A549 (cell line): ENCODE results near the gene FLT3LG. TPM values are rescaled to one million over a fixed set of nuclear protein-coding genes. Genes with fewer than 3 reads are reported as not detected.

Experiments
- ATAC-seq, 2 experiments: fragments of 200-7000 bp in 1 of 2; fragments of >200 bp in 1 of 2; cut with Nextera tagmentation in 1 of 2; cut with Tn5 transposase in 1 of 2; 3 replicates each; pipeline versions ENCODE4 v1.8.0 to v1.9.1; 2018 to 2020; ENCODE audit warnings: mild to moderate bottlenecking in 1 of 2, moderate library complexity in 1 of 2
- CTCF ChIA-PET: fragments of 300-600 bp; sonication (Branson Sonifier 250); formaldehyde crosslinking; extraction: SDS; loops from one replicate; lab custom pipeline; 2021; ENCODE audit warnings: antibody characterized with exemption, inconsistent platforms; lab: Yijun Ruan, JAX
- POLR2A ChIA-PET: fragments of 350-600 bp; formaldehyde crosslinking; extraction: SDS; loops from one replicate; lab custom pipeline; 2021; ENCODE audit warnings: antibody characterized with exemption, inconsistent platforms; lab: Yijun Ruan, JAX
- DNase-seq, 2 experiments: peaks; one replicate each; pipeline versions ENCODE4 v3.0.0 to v3.0.0-alpha.2; 2011 to 2016; ENCODE audit warnings: low read depth in 1 of 2, low spot score in 1 of 2
- FAIRE-seq: peaks from 2 replicates; lab custom pipeline; 2011; peaks lifted over from hg19 to GRCh38; lab: Jason Lieb, UNC
- H3K27ac ChIP-seq, 2 experiments: fragments of >200 bp; sonication (Bioruptor Twin); formaldehyde crosslinking; 3 replicates each; pipeline ENCODE4 v1.5.1; 2016 to 2017
- H3K4me1 ChIP-seq: fragments of >200 bp; sonication (Bioruptor Twin); formaldehyde crosslinking; 3 replicates; pipeline ENCODE4 v1.6.1; 2016
- H3K4me2 ChIP-seq: fragments of >200 bp; sonication (Bioruptor Twin); formaldehyde crosslinking; 3 replicates; pipeline ENCODE4 v1.6.1; 2016
- H3K4me3 ChIP-seq: fragments of >200 bp; sonication (Bioruptor Twin); formaldehyde crosslinking; 3 replicates; pipeline ENCODE4 v1.5.1; 2016
- H3K9me3 ChIP-seq: fragments of >200 bp; sonication (Bioruptor Twin); formaldehyde crosslinking; 3 replicates; pipeline ENCODE4 v1.6.1; 2016
- BCL3 ChIP-seq: fragments of >200 bp; sonication (Bioruptor Twin); formaldehyde crosslinking; IDR thresholded peaks from 3 replicates; pipeline ENCODE4 v1.6.1; 2016
- E2F6 ChIP-seq: IDR thresholded peaks from 2 replicates; pipeline ENCODE4 v1.6.1; 2012; ENCODE audit warnings: low read depth, borderline replicate concordance
- ESRRA ChIP-seq: fragments of 150-350 bp; IDR thresholded peaks from 2 replicates; pipeline ENCODE4 v1.6.1; 2014; ENCODE audit warnings: mild to moderate bottlenecking, low read length, borderline replicate concordance
- FOSL2 ChIP-seq, 2 experiments: fragments of 450-650 bp in 1 of 2; fragments of >200 bp in 1 of 2; sonication (Bioruptor Twin) in 1 of 2; formaldehyde crosslinking; IDR thresholded peaks; 2 replicates each; pipeline versions ENCODE4 v1.5.0 to v1.6.1; 2016 to 2020; ENCODE audit warnings: mild to moderate bottlenecking in 1 of 2, moderate library complexity in 1 of 2
- HES2 ChIP-seq: fragments of >200 bp; sonication (Bioruptor Twin); formaldehyde crosslinking; IDR thresholded peaks from 2 replicates; pipeline ENCODE4 v1.6.1; 2016
- MAX ChIP-seq: IDR thresholded peaks from 2 replicates; pipeline ENCODE4 v1.6.1; 2012
- MAZ ChIP-seq: fragments of 150-350 bp; IDR thresholded peaks from 2 replicates; pipeline ENCODE4 v1.6.1; 2014; ENCODE audit warnings: antibody characterized with exemption, low read depth, low read length, borderline replicate concordance
- RCOR1 ChIP-seq: fragments of 150-350 bp; IDR thresholded peaks from 2 replicates; pipeline ENCODE4 v1.6.1; 2014; ENCODE audit warnings: antibody characterized with exemption, low read length, low read depth
- REST ChIP-seq: fragments of 200-600 bp; sonication (generic); IDR thresholded peaks from 2 replicates; pipeline ENCODE4 v1.6.1; 2016; ENCODE audit warnings: antibody characterized with exemption, mild to moderate bottlenecking, moderate library complexity
- RFX5 ChIP-seq: fragments of 450-650 bp; IDR thresholded peaks from 2 replicates; pipeline ENCODE4 v1.7.1; 2014; ENCODE audit warnings: antibody characterized with exemption, mild to moderate bottlenecking, moderate library complexity
- SREBF2 ChIP-seq: fragments of 450-650 bp; IDR thresholded peaks from 2 replicates; pipeline ENCODE4 v1.6.1; 2014; ENCODE audit warnings: mild to moderate bottlenecking, moderate library complexity
- TP53 ChIP-seq: fragments of 250-450 bp; sonication (Bioruptor Pico); IDR thresholded peaks from 2 replicates; pipeline ENCODE4 v1.5.0; 2021; ENCODE audit warnings: mild to moderate bottlenecking, moderate library complexity
- USF2 ChIP-seq: fragments of 450-650 bp; IDR thresholded peaks from 2 replicates; pipeline ENCODE4 v1.6.1; 2014; ENCODE audit warnings: antibody characterized with exemption
- ZFP36 ChIP-seq: fragments of 450-650 bp; IDR thresholded peaks from 2 replicates; pipeline ENCODE4 v1.6.1; 2014; ENCODE audit warnings: borderline replicate concordance; ENCODE audit not compliant: partially characterized antibody
- WGBS: methylation state at CpG from one replicate; pipeline ENCODE4 v1.1.6; 2017; ENCODE audit errors: missing lambda C conversion rate; 5-methylcytosine and 5-hydroxymethylcytosine counted together
- polyA plus RNA-seq, 4 experiments: library from polyadenylated mRNA; depleted of rRNA in 3 of 4; stranded (reverse); fragments of >200 nt; fragmentation: RNase III in 1 of 4; extraction: RNeasy Plus Mini Kit Qiagen cat#74134 plus additional on column Dnase treatment in 1 of 4; gene quantifications; 2 replicates in 3 of 4; 3 replicates in 1 of 4; pipeline ENCODE4 v1.2.3, GENCODE V29; 2011 to 2017

Gene FLT3LG
- polyA plus RNA-seq, 2 of the 4 experiments (the other 2 are of a cell fraction), result 0.58 to 0.99 TPM

GRCh38 chr19:49433240-49433901, 40.6 kb upstream of the FLT3LG start (continued):
- no peak for TF ChIP-seq USF2

GRCh38 chr19:49434907-49435583, 39.0 kb upstream of the FLT3LG start:
- DNase-seq, result peak; percentile 59 to 71
- TF ChIP-seq REST, result no peak
- no peak for TF ChIP-seq TP53 (CRISPR knock-in tag)
- TF ChIP-seq BCL3, result no peak
- TF ChIP-seq RFX5, result no peak
- no peak for TF ChIP-seq ZFP36
- TF ChIP-seq MAZ, result no peak
- TF ChIP-seq E2F6, result no peak
- TF ChIP-seq RCOR1, result no peak
- no peak for TF ChIP-seq ESRRA
- TF ChIP-seq, all 56 proteins: peak for 0
- H3K27ac ChIP-seq, result no peak overlapping the region
- H3K4me3 ChIP-seq, result no peak overlapping the region
- H3K4me1 ChIP-seq, result peaks cover 3% of the 10 kb centered on the region; the same call in 2 of the 3 replicates
- POLR2A ChIA-PET, result interaction anchor here (1.7 kb wide), 1 partner anchor 17 kb away, joined by 6 read pairs; the partner anchor contains the start of gene PIH1D1
- CTCF ChIA-PET, result interaction anchor here (0.6 to 4.2 kb wide), 7 partner anchors 10 to 209 kb away, joined by 3 to 30 read pairs (median 11); no protein-coding TSS in a partner anchor
- ATAC-seq (peak; percentile 4 to 55; a peak in 3 of 6 replicates), FAIRE-seq (no peak)
- H3K9me3 ChIP-seq, result no peaks in the 10 kb centered on the region; the same call in 2 of the 3 replicates
- H3K4me2 ChIP-seq, result no peak overlapping the region
- 80% methylated on average over 18 of the region's 18 CpGs for WGBS

- ChIA-PET CTCF (interaction anchor here (1.0 to 4.2 kb wide), 11 partner anchors 9 to 210 kb away, joined by 3 to 30 read pairs (median 4); partner anchors contain the start of gene GFY), POLR2A (interaction anchor here (1.1 to 1.7 kb wide), 2 partner anchors 16 to 18 kb away, joined by 3 to 6 read pairs; partner anchors contain the start of genes ALDH16A1 and PIH1D1)
- Histone ChIP-seq H3K4me1 (peaks cover 5% of the 10 kb centered on the region; the same call in 2 of the 3 replicates), H3K4me3 (no peak overlapping the region), H3K4me2 (no peak overlapping the region), H3K27ac (no peak overlapping the region), H3K9me3 (no peaks in the 10 kb centered on the region; the same call in 2 of the 3 replicates)
- DNase-seq (no peak), FAIRE-seq (no peak), ATAC-seq (no peak)
- WGBS, result 87% methylated on average over 10 of the region's 10 CpGs
- no peak for TF ChIP-seq FOSL2 (IDR thresholded peaks at IDR 0.05)
- TF ChIP-seq FOSL2 (CRISPR knock-in tag; IDR thresholded peaks at IDR 0.05), result no peak
- TF ChIP-seq ESRRA, result no peak
- TF ChIP-seq HES2, result no peak
- TF ChIP-seq MAX, result no peak
- no peak for TF ChIP-seq SREBF2
These were observed 38.3 kb upstream of the FLT3LG start for GRCh38 chr19:49435670-49436069.
